Thyroid gland (tissue), 4 donors: ENCODE results near the gene PAK5. TPM values are rescaled to one million over a fixed set of nuclear protein-coding genes. Genes with fewer than 3 reads are reported as not detected.

Experiments used
- DNase-seq, 2 donors: peaks; one replicate each; pipeline ENCODE4 v3.0.0-alpha.2; 2019
- H3K27ac ChIP-seq, 3 donors: fragments of 200-600 bp; sonication (generic); 1 replicate in 2 of 3; 2 replicates in 1 of 3; pipeline ENCODE4 v1.5.1; 2016 to 2019; ENCODE audit warnings: mild to moderate bottlenecking in 1 of 3, moderate library complexity in 1 of 3
- H3K27me3 ChIP-seq: fragments of 200-600 bp; sonication (generic); one replicate; pipeline ENCODE4 v1.5.1; 2019
- H3K36me3 ChIP-seq, 2 donors: fragments of 200-600 bp; sonication (generic); one replicate each; pipeline ENCODE4 v1.5.1; 2016 to 2019
- H3K4me1 ChIP-seq, 2 donors: fragments of 200-600 bp; sonication (generic); one replicate each; pipeline ENCODE4 v1.5.1; 2017 to 2019
- H3K4me3 ChIP-seq, 3 donors: fragments of 200-600 bp; sonication (generic); replicated peaks in 1 of 3; 1 replicate in 2 of 3; 2 replicates in 1 of 3; pipeline ENCODE4 v1.5.1; 2016; ENCODE audit warnings: mild to moderate bottlenecking in 1 of 3
- H3K9me3 ChIP-seq: fragments of 200-600 bp; sonication (generic); one replicate; pipeline ENCODE4 v1.5.1; 2017
- POLR2A ChIP-seq, 2 donors: fragments of 450-650 bp; IDR thresholded peaks; one replicate each; pipeline ENCODE4 v1.6.1; 2017; ENCODE audit warnings: antibody characterized with exemption in 2 of 2, mild to moderate bottlenecking in 2 of 2, moderate library complexity in 1 of 2
- WGBS, 2 donors: methylation state at CpG; one replicate each; pipeline ENCODE4 v1.1.5; 2017; 5-methylcytosine and 5-hydroxymethylcytosine counted together
- intact Hi-C: fragments of 100-400 bp; cut with DNase I; formaldehyde crosslinking; loops from one replicate; pipeline ENCODE4 v1.15.1; 2023
- total RNA-seq, 4 donors: library from RNA; depleted of rRNA; stranded (reverse); fragments of >200 nt; gene quantifications; one replicate each; pipeline ENCODE4 v1.2.3, GENCODE V29; 2016
- TF ChIP-seq, protein P1 (sequence below), 6 experiments: fragments of 200-600 bp in 3 of 6; fragments of 450-650 bp in 3 of 6; sonication (generic) in 3 of 6; IDR thresholded peaks; one replicate each; pipeline ENCODE4 v1.5.1; 2016 to 2019; ENCODE audit warnings: antibody characterized with exemption in 6 of 6, mild to moderate bottlenecking in 2 of 6, inconsistent platforms in 1 of 6, moderate library complexity in 1 of 6

Gene PAK5
- total RNA-seq, 4 donors from 2014 or later, result 0.13 to 0.33 TPM; not detected in 2

DNA sequence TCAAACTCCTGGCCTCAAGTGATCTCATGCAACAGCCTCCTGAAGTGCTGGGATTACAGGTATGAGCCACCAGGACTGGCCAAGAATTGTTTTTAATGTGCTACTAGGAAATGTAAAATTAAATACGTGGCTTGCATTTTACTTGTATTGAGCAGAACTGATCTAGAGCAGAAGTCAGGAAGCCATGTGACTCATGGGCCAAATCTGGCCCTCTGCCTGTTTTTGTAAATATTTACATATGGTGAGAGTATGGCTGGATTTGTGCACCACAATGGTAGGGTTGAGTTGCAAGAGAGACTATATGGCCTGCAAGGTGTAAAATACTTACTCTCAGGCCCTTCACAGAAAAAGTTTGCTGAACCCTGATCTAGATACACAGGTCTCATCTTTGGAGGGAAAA lies 248.7 kb downstream of the PAK5 start:
- 76 to 87% methylated on average over 1 of the region's 1 CpG for WGBS, 2 donors
- TF ChIP-seq, protein P1, sequence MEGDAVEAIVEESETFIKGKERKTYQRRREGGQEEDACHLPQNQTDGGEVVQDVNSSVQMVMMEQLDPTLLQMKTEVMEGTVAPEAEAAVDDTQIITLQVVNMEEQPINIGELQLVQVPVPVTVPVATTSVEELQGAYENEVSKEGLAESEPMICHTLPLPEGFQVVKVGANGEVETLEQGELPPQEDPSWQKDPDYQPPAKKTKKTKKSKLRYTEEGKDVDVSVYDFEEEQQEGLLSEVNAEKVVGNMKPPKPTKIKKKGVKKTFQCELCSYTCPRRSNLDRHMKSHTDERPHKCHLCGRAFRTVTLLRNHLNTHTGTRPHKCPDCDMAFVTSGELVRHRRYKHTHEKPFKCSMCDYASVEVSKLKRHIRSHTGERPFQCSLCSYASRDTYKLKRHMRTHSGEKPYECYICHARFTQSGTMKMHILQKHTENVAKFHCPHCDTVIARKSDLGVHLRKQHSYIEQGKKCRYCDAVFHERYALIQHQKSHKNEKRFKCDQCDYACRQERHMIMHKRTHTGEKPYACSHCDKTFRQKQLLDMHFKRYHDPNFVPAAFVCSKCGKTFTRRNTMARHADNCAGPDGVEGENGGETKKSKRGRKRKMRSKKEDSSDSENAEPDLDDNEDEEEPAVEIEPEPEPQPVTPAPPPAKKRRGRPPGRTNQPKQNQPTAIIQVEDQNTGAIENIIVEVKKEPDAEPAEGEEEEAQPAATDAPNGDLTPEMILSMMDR (IDR thresholded peaks at IDR 0.05), result no peak
- no peak for TF ChIP-seq POLR2A (IDR thresholded peaks at IDR 0.05)
- no peak for DNase-seq
- Histone ChIP-seq H3K36me3 (no peaks in the 10 kb centered on the region), H3K4me1 (no peaks in the 10 kb centered on the region), H3K27ac (no peak overlapping the region), H3K4me3 (no peak overlapping the region), H3K9me3 (no peaks in the 10 kb centered on the region), H3K27me3 (no peaks in the 10 kb centered on the region)
- intact Hi-C loops, result no loop called here

DNA sequence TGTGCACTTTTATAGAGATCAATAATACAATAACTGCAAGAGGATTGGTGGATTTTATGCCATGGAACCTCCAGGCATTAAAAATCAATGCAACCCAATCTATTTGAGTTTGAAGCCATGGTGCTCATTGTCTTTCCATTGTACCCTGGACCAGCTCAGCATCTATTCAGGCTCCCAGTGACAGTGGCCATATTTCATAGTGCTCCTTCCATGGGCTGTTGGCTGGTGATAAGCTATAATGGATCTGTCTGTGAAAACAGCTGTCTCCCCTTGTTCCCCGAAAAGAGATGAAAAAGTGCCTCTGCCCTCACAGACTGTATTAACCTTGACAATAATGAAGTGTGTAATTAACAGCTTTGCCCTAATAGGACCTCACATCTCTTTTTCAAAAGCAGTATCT lies 250.2 kb downstream of the PAK5 start:
- H3K27ac ChIP-seq, result no peak overlapping the region
- intact Hi-C loops, result no loop called here
- no peaks in the 10 kb centered on the region for H3K27me3 ChIP-seq
- H3K36me3 ChIP-seq, result no peaks in the 10 kb centered on the region
- TF ChIP-seq, protein P1 (IDR thresholded peaks at IDR 0.05), result no peak
- no peak for TF ChIP-seq POLR2A (IDR thresholded peaks at IDR 0.05)
- no peaks in the 10 kb centered on the region for H3K9me3 ChIP-seq
- H3K4me3 ChIP-seq, result no peak overlapping the region
- H3K4me1 ChIP-seq, result no peaks in the 10 kb centered on the region
- DNase-seq, result no peak
- 90 to 91% methylated on average over 1 of the region's 1 CpG for WGBS, 2 donors

DNA sequence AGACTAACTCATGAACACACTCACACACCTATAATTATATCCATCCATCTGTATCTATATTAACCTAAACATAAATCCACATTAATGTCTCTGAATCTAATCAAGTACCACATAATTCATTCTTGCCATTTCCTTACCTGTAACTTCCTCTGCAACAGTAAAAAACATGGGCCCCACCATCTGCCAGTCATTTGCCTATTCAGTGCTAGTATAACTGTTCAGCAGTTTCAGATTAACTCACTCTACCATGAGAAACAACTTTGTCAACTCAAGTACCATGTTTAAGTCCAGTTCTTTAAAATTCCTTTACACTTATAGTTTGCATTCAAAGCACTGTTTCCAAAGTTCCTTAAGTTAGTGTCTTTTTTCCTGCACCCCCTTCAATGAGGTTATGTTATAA lies 255.7 kb downstream of the PAK5 start:
- intact Hi-C loops, result no loop called here
- no peak for TF ChIP-seq POLR2A (IDR thresholded peaks at IDR 0.05)
- TF ChIP-seq, protein P1 (IDR thresholded peaks at IDR 0.05), result no peak
- Histone ChIP-seq H3K4me1 (no peaks in the 10 kb centered on the region), H3K27ac (no peak overlapping the region), H3K9me3 (no peaks in the 10 kb centered on the region), H3K27me3 (no peaks in the 10 kb centered on the region), H3K36me3 (no peaks in the 10 kb centered on the region), H3K4me3 (no peak overlapping the region)
- no peak for DNase-seq

DNA sequence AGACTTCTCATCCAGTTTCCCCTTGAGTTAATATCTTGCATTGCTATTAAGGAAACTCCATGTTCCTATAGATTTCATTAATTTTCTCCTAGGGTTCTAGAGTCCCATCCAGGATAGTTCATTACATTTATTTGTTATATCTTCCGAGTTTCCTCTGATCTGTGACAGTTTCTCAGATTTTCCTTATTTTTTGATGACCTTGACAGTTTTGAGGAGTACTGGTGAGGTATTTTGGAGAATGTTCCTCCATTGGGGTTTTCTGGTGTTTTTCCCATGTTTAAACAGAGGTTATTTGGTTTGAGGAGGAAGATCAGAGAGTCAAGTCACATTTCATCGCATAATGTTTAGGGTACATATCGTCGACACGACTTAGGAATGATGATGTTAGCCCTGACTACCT lies 256.7 kb downstream of the PAK5 start:
- Histone ChIP-seq H3K36me3 (no peaks in the 10 kb centered on the region), H3K4me3 (no peak overlapping the region), H3K9me3 (no peaks in the 10 kb centered on the region), H3K4me1 (no peaks in the 10 kb centered on the region), H3K27ac (no peak overlapping the region), H3K27me3 (no peaks in the 10 kb centered on the region)
- intact Hi-C loops, result no loop called here
- no peak for TF ChIP-seq POLR2A (IDR thresholded peaks at IDR 0.05)
- TF ChIP-seq, protein P1 (IDR thresholded peaks at IDR 0.05), result no peak
- 85 to 94% methylated on average over 5 of the region's 5 CpGs for WGBS, 2 donors
- DNase-seq, result no peak

DNA sequence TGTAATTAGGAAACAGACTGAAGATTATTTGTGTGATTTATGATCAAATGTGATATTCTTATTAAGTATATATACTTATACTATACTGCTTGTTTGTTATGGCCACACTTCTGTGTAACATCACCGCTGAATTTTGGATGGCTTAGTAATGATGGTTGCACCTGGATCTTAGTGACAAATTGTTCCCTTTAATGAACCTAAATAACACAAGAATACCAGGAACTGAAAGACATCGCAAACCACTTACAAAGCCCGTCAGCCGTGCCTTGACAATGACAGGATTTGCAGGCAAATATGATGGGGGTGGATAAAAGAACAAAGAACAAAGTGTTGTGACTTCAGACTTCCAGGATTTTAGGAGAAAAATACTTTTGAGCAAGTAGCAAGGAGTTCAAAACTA lies 257.4 kb downstream of the PAK5 start:
- TF ChIP-seq POLR2A (IDR thresholded peaks at IDR 0.05), result no peak
- TF ChIP-seq, protein P1 (IDR thresholded peaks at IDR 0.05), result no peak
- no peak overlapping the region for H3K27ac ChIP-seq
- WGBS, 2 donors, result 67 to 73% methylated on average over 4 of the region's 4 CpGs
- H3K4me3 ChIP-seq, result no peak overlapping the region
- no peaks in the 10 kb centered on the region for H3K27me3 ChIP-seq
- H3K4me1 ChIP-seq, result no peaks in the 10 kb centered on the region
- intact Hi-C loops, result no loop called here
- H3K9me3 ChIP-seq, result no peaks in the 10 kb centered on the region
- DNase-seq, result no peak
- no peaks in the 10 kb centered on the region for H3K36me3 ChIP-seq
